HCT116 (cell line): ENCODE measurements around the gene TTLL11.

Experiments used
- ATF3 ChIP-seq: IDR thresholded peaks from 2 replicates; pipeline ENCODE4 v1.6.1; 2012
- CTCF ChIP-seq, 3 experiments: fragments of 200-600 bp in 1 of 3; sonication (generic) in 1 of 3; IDR thresholded peaks in 2 of 3; conservative IDR thresholded peaks in 1 of 3; 2 replicates each; pipeline ENCODE4 v1.5.1; 2012 to 2017; ENCODE audit warnings: low read depth in 2 of 3, low read length in 2 of 3, antibody characterized with exemption in 1 of 3, borderline replicate concordance in 1 of 3, control low read depth in 1 of 3, mild to moderate bottlenecking in 1 of 3, mixed read lengths in 1 of 3, mixed run types in 1 of 3, moderate library complexity in 1 of 3; ENCODE audit not compliant: insufficient read depth in 1 of 3
- EZH2 ChIP-seq: fragments of 200-600 bp; sonication (generic); IDR thresholded peaks from 2 replicates; pipeline ENCODE4 v1.6.1; 2017; ENCODE audit warnings: antibody characterized with exemption, mixed run types
- JUND ChIP-seq: IDR thresholded peaks from 2 replicates; pipeline ENCODE4 v1.6.1; 2012
- POLR2A ChIP-seq: IDR thresholded peaks from 2 replicates; pipeline ENCODE4 v1.7.0; 2011; ENCODE audit warnings: borderline replicate concordance; ENCODE audit not compliant: insufficient read depth, insufficient read length; ENCODE audit errors: extremely low read depth
- POLR2AphosphoS5 ChIP-seq: IDR thresholded peaks from 2 replicates; pipeline ENCODE4 v1.6.1; 2011; ENCODE audit warnings: mild to moderate bottlenecking, low read depth, low read length, moderate library complexity
- REST ChIP-seq: IDR thresholded peaks from 2 replicates; pipeline ENCODE4 v1.6.1; 2012; ENCODE audit warnings: low read depth
- SRF ChIP-seq: IDR thresholded peaks from 2 replicates; pipeline ENCODE4 v1.6.1; 2012; ENCODE audit warnings: low read depth
- ZNF274 ChIP-seq: fragments of 200-500 bp; sonication (Bioruptor generic); IDR thresholded peaks from 2 replicates; pipeline ENCODE4 v1.6.1; 2014; ENCODE audit warnings: mild to moderate bottlenecking, low read depth, low read length, inconsistent platforms

- TF ChIP-seq ZNF274 (no peak), CTCF (IDR thresholded peaks at IDR 0.05 in 2 of 3, conservative IDR thresholded peaks at IDR 0.05 in 1 of 3; ENCODE audit: borderline replicate concordance in 1 of 3, insufficient read depth in 1 of 3, low read depth in 2 of 3, low read length in 2 of 3) (peak; percentile 28 to 41 (median 40); a peak in 4 of 6 replicates), EZH2 (no peak), ATF3 (no peak), POLR2AphosphoS5 (no peak), REST (no peak), JUND (no peak), POLR2A (no peak), SRF (no peak)
Observed at GRCh38 chr9:122016744-122017143, 76.4 kb downstream of the TTLL11 start.
